ENCODE data around the gene EPN1. TPM values are rescaled to one million over a fixed set of nuclear protein-coding genes. Genes with fewer than 3 reads are reported as not detected.
"Not testable (repeated sequence)": the region's sequence is repeated elsewhere in the genome, so short reads cannot be mapped to it uniquely, and the experiment has no call there.

EPN1 gene
- total RNA-seq, 4 donors from 2014 or later = 121 to 242 (median 185) TPM

DNA sequence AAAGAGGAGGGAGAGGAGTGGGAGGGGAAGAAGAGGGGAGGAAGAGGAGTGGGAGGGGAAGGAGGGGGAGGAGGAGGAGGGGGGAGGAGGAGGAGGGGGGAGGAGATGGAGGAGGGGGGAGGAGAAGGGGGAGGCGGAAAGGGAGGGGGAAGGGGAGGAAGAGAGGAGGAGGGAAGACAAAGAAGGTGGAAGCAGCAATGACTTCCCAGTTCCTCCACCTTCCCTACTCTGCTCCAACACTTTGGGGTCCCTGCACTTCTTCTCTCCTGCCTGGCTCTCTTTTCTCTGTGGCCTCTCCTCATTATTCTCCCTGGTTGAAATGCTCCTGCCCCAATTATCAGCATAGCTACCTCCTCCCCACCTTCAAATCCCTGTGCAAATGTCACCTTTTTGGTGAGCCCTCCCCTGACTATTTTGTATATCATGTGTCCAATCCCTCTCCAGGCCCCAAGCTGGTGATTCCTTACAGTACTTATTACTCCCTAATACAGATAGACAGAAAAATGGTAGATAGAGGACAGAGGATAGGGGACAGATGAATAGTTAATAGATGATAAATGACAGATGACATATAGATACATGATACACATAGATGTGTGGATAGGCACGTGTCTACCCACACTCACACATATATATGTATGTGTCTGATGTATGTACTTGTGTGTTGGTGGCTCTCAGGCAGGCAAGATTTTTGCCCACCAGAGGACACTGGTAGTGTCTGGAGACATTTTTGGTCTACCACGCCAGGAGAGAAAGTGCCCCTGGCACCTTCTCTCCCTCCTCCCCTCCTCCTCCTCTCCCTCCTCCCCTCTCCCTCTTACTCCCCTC, 38.0 kb downstream of the EPN1 start:
- Histone ChIP-seq H3K27ac (no peak overlapping the region), H3K9me3 (no peaks in the 10 kb centered on the region), H3K36me3 (no peaks in the 10 kb centered on the region), H3K4me1 (no peaks in the 10 kb centered on the region), H3K4me3 (no peak overlapping the region), H3K27me3 (peaks cover 22% of the 10 kb centered on the region)
- no peak for DNase-seq
- in situ Hi-C loops (cut with MboI; ENCODE audit: low pct_ligation_motif_present in 1 of 4, low pct_unique_long_range_greater_than_20kb in 1 of 4, low sequenced_read_pairs in 3 of 4) = no loop called here
- TF ChIP-seq EP300 (IDR thresholded peaks at IDR 0.05; ENCODE audit: low read depth) (no peak), CTCF (IDR thresholded peaks at IDR 0.05) (no peak), POLR2AphosphoS5 (IDR thresholded peaks at IDR 0.05) (no peak), POLR2A (IDR thresholded peaks at IDR 0.05) (no peak)
- whole genome bisulfite sequencing, 2 donors (ENCODE audit: low coverage in 1 of 2) = 57 to 67% methylated on average over 1 to 2 of the region's 3 CpGs
- intact Hi-C loops (cut with DNase I; ENCODE audit: low total_unique reads) = no loop called here

GRCh38 chr19:55716531-55716930, 41.5 kb downstream of the EPN1 start:
- Histone ChIP-seq H3K4me1 (no peaks in the 10 kb centered on the region), H3K4me3 (no peak overlapping the region), H3K9me3 (no peaks in the 10 kb centered on the region), H3K36me3 (no peaks in the 10 kb centered on the region), H3K27ac (no peak overlapping the region), H3K27me3 (peaks cover 51% of the 10 kb centered on the region)
- no peak for DNase-seq
- WGBS, 2 donors (ENCODE audit: low coverage in 1 of 2) = 76 to 83% methylated on average over 3 to 15 of the region's 15 CpGs
- TF ChIP-seq CTCF (IDR thresholded peaks at IDR 0.05) = no peak
- in situ Hi-C loops (cut with MboI; ENCODE audit: low pct_ligation_motif_present in 1 of 4, low pct_unique_long_range_greater_than_20kb in 1 of 4, low sequenced_read_pairs in 3 of 4) = no loop called here
- intact Hi-C loops (cut with DNase I; ENCODE audit: low total_unique reads) = no loop called here

DNA sequence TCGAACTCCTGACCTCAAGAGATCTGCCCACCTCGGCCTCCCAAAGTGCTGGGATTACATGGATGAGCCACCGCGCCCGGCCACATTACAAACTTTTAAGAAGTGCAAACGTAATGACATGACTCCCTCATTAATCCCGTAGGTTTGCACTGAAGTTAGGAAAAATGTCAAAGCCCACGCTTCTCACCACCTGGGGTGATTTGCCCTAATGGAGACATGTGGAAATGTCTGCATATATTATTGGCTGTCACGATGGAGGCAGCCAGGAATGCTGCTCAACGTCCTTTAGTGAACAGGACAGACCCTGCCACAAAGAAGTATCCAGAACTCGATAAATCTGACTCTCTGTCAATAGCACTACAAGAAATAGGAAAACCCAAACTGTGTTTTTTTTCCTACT, 42.2 kb downstream of the EPN1 start:
- H3K27ac ChIP-seq = no peak overlapping the region
- no peak for DNase-seq
- no peaks in the 10 kb centered on the region for H3K9me3 ChIP-seq
- peaks cover 51% of the 10 kb centered on the region for H3K27me3 ChIP-seq
- in situ Hi-C loops (cut with MboI; ENCODE audit: low pct_ligation_motif_present in 1 of 4, low pct_unique_long_range_greater_than_20kb in 1 of 4, low sequenced_read_pairs in 3 of 4) = no loop called here
- no peaks in the 10 kb centered on the region for H3K36me3 ChIP-seq
- no peak for TF ChIP-seq POLR2A (IDR thresholded peaks at IDR 0.05)
- no peak for TF ChIP-seq EP300 (IDR thresholded peaks at IDR 0.05; ENCODE audit: low read depth)
- TF ChIP-seq POLR2AphosphoS5 (IDR thresholded peaks at IDR 0.05) = no peak
- no peak for TF ChIP-seq CTCF (IDR thresholded peaks at IDR 0.05)
- intact Hi-C loops (cut with DNase I; ENCODE audit: low total_unique reads) = no loop called here
- WGBS, 2 donors (ENCODE audit: low coverage in 1 of 2) = 82% methylated on average over 11 of the region's 11 CpGs; no CpG with 5 or more reads in 1 of the 2 donors
- no peak overlapping the region for H3K4me3 ChIP-seq
- no peaks in the 10 kb centered on the region for H3K4me1 ChIP-seq

DNA sequence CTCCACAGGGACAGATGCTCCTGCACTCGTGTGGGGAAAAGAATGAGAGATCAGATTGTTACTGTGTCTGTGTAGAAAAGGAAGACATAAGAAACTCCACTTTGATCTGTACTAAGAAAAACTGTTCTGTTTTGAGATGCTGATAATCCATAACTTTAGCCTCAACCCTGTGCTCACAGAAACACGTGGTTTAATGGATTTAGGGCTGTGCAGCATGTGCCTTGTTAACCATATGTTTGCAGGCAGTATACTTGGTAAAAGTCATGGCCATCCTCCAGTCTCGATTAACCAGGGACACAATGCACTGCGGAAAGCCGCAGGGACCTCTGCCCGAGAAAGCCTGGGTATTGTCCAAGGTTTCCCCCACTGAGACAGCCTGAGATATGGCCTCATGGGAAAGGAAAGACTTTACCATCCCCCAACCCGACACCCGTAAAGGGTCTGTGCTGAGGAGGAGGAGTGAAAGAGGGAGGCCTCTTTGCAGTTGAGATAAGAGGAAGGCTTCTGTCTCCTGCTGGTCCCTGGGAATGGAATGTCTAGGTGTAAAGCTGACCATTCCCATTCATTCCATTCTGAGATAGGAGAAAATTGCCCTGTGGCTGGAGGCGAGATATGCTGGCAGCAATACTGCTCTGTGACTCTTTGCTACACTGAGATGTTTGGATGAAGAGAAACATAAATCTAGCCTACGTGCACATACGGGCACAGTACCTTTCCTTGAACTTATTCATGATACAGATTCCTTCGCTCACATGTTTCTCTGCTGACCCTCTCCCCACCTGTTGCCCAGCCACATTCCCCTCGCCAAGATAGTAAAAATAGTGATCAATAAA, 43.1 kb downstream of the EPN1 start:
- H3K36me3 ChIP-seq; H3K4me3 ChIP-seq; intact Hi-C loops (cut with DNase I; ENCODE audit: low total_unique reads); DNase-seq; H3K27ac ChIP-seq; H3K9me3 ChIP-seq; H3K4me1 ChIP-seq; in situ Hi-C loops (cut with MboI; ENCODE audit: low pct_ligation_motif_present in 1 of 4, low pct_unique_long_range_greater_than_20kb in 1 of 4, low sequenced_read_pairs in 3 of 4): not testable (repeated sequence)
- 72 to 75% methylated on average over 5 to 13 of the region's 13 CpGs for WGBS, 2 donors (ENCODE audit: low coverage in 1 of 2)
- peaks cover 51% of the 10 kb centered on the region for H3K27me3 ChIP-seq

Data from transverse colon (tissue), 4 donors.